Inferior parietal cortex (tissue), 1 donor: Measurements from ENCODE around the gene ZNF423.
A peak's percentile ranks its signal among the peaks of the same experiment; 100 is the strongest.

Experiments
- DNase-seq: peaks from one replicate; pipeline ENCODE4 v3.0.0-alpha.2; 2016; ENCODE audit errors: extremely low spot score

ZNF423 gene

GRCh38 chr16:49601576-49601975 lies 254.3 kb downstream of the ZNF423 start:
- DNase-seq = no peak

GRCh38 chr16:49600976-49601375 lies 254.9 kb downstream of the ZNF423 start:
- no peak for DNase-seq

- no peak for DNase-seq
Observed at GRCh38 chr16:49600536-49600935, 255.4 kb downstream of the ZNF423 start.

GRCh38 chr16:49599704-49600103 lies 256.2 kb downstream of the ZNF423 start:
- no peak for DNase-seq

GRCh38 chr16:49599281-49599680 lies 256.6 kb downstream of the ZNF423 start:
- DNase-seq = no peak

GRCh38 chr16:49598383-49599170 lies 257.3 kb downstream of the ZNF423 start:
- no peak for DNase-seq

GRCh38 chr16:49597796-49598195 lies 258.1 kb downstream of the ZNF423 start:
- DNase-seq = no peak

GRCh38 chr16:49596648-49597291 lies 259.1 kb downstream of the ZNF423 start:
- no peak for DNase-seq

GRCh38 chr16:49596068-49596467 lies 259.8 kb downstream of the ZNF423 start:
- no peak for DNase-seq

GRCh38 chr16:49594685-49595498 lies 261.0 kb downstream of the ZNF423 start:
- DNase-seq = no peak

GRCh38 chr16:49594153-49594552 lies 261.8 kb downstream of the ZNF423 start:
- no peak for DNase-seq

- DNase-seq = no peak
Observed at GRCh38 chr16:49593424-49594040, 262.4 kb downstream of the ZNF423 start.

- DNase-seq = peak; percentile 27
Observed at GRCh38 chr16:49592546-49593423, 263.1 kb downstream of the ZNF423 start.

- DNase-seq = no peak
Observed at GRCh38 chr16:49590166-49590871, 265.6 kb downstream of the ZNF423 start.

- DNase-seq = no peak
Observed at GRCh38 chr16:49589544-49590031, 266.3 kb downstream of the ZNF423 start.

- no peak for DNase-seq
Observed at GRCh38 chr16:49588729-49589384, 267.1 kb downstream of the ZNF423 start.

GRCh38 chr16:49588026-49588425 lies 267.9 kb downstream of the ZNF423 start:
- DNase-seq = no peak

- no peak for DNase-seq
Observed at GRCh38 chr16:49587511-49587910, 268.4 kb downstream of the ZNF423 start.
